Chondrocyte (in vitro differentiated cells): ENCODE data around the gene BPIFA1. TPM values are rescaled to one million over a fixed set of nuclear protein-coding genes. Genes with fewer than 3 reads are reported as not detected.

Source experiments
- DNase-seq: peaks from one replicate; pipeline ENCODE4 v3.0.0; 2021; ENCODE audit warnings: mixed read lengths, low spot score
- H3K27ac Mint-ChIP-seq: one replicate; pipeline ENCODE4 v1.8.0; 2021; ENCODE audit warnings: mild to moderate bottlenecking, moderate library complexity, mixed read lengths; ENCODE audit not compliant: unreplicated experiment
- H3K27me3 Mint-ChIP-seq: 2 replicates; pipeline ENCODE4 v1.8.0; 2021; ENCODE audit warnings: low read depth, mixed read lengths
- H3K36me3 Mint-ChIP-seq: 2 replicates; pipeline ENCODE4 v1.8.0; 2021; ENCODE audit warnings: low read depth, mixed read lengths
- H3K4me1 Mint-ChIP-seq: 2 replicates; pipeline ENCODE4 v1.8.0; 2021; ENCODE audit warnings: low read depth, mild to moderate bottlenecking, mixed read lengths
- H3K4me3 Mint-ChIP-seq: one replicate; pipeline ENCODE4 v1.8.0; 2021; ENCODE audit warnings: mild to moderate bottlenecking, moderate library complexity, mixed read lengths; ENCODE audit not compliant: unreplicated experiment
- H3K9me3 Mint-ChIP-seq: 2 replicates; pipeline ENCODE4 v1.8.0; 2021; ENCODE audit warnings: low read depth, mixed read lengths
- CTCF ChIP-seq: fragments of 200-600 bp; sonication (generic); IDR thresholded peaks from 2 replicates; pipeline ENCODE4 v1.5.0; 2021; ENCODE audit warnings: antibody characterized with exemption, mild to moderate bottlenecking, moderate library complexity
- total RNA-seq: library from RNA; stranded (reverse); gene quantifications from 3 replicates; pipeline ENCODE4 v1.2.1, GENCODE V29; 2021

BPIFA1 gene
- total RNA-seq, 1 donor from 2014 or later: not detected

DNA sequence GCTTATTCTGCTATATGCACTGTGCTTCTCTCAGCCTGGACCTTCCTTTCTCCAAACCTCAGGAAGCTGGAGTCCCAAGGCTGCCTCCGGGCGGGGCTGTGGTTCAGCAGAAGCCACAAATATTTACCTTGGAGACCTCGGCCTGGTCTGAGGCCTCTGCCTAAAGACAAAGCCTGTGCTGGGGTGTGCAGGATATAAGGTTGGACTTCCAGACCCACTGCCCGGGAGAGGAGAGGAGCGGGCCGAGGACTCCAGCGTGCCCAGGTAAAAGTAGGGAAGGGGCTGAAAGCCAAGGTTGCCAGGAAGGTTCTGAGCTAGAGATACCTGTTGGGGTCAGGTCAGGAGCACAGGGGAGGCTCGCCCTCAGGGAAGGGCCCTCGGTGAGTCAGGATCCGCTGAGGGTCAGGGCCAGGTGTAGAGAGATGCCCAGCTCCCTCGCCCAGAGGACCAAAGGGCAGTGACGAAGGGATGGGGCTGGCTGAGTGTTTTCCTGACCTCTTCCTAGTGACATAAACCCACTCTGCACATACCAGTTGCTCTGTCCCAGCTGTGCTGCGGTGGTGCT lies 47.3 kb downstream of the BPIFA1 start, which contains the start of gene BPIFB1:
TSS of gene BPIFB1 (plus strand) at position 224 of the 565 bp plus-strand sequence. CDS start 2,860 bp downstream, outside the sequence.
- H3K36me3 Mint-ChIP-seq: no peaks in the 10 kb centered on the region
- H3K4me1 Mint-ChIP-seq: no peaks in the 10 kb centered on the region
- DNase-seq: no peak
- no peak within 1 kb of the TSS for H3K4me3 Mint-ChIP-seq
- H3K27me3 Mint-ChIP-seq: peaks cover 76% of the 10 kb centered on the region
- no peaks in the 10 kb centered on the region for H3K9me3 Mint-ChIP-seq
- H3K27ac Mint-ChIP-seq: no peak within 1 kb of the TSS
- no peak for TF ChIP-seq CTCF

DNA sequence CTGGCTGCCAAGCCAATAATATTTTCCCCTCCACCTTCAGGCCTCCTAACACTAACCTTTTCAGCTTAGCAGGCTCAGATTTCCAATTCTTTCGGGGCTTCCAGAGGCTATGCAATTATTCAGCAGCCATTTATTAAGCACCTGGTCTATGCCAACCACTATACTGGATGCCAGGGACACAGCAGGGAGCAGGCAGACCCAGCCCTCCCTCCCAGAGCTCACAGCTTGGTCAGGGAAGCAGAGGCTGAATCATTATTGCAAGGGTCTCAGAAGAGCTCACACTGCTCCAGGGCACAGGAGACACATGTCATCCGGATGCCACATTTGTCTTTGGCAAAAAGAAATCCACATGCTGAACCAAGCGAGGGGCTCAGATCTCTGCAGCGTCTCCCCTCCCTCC lies 48.5 kb downstream of the BPIFA1 start:
- Mint-ChIP-seq H3K27ac (no peak overlapping the region), H3K27me3 (peaks cover 75% of the 10 kb centered on the region), H3K9me3 (no peaks in the 10 kb centered on the region), H3K4me1 (no peaks in the 10 kb centered on the region), H3K4me3 (no peak overlapping the region), H3K36me3 (no peaks in the 10 kb centered on the region)
- no peak for DNase-seq
- TF ChIP-seq CTCF: no peak

GRCh38 chr20:33284937-33285336 lies 49.1 kb downstream of the BPIFA1 start:
- Mint-ChIP-seq H3K4me3 (no peak overlapping the region), H3K27ac (no peak overlapping the region), H3K27me3 (peaks cover 72% of the 10 kb centered on the region), H3K9me3 (no peaks in the 10 kb centered on the region), H3K36me3 (no peaks in the 10 kb centered on the region), H3K4me1 (no peaks in the 10 kb centered on the region)
- no peak for DNase-seq
- TF ChIP-seq CTCF: no peak

DNA sequence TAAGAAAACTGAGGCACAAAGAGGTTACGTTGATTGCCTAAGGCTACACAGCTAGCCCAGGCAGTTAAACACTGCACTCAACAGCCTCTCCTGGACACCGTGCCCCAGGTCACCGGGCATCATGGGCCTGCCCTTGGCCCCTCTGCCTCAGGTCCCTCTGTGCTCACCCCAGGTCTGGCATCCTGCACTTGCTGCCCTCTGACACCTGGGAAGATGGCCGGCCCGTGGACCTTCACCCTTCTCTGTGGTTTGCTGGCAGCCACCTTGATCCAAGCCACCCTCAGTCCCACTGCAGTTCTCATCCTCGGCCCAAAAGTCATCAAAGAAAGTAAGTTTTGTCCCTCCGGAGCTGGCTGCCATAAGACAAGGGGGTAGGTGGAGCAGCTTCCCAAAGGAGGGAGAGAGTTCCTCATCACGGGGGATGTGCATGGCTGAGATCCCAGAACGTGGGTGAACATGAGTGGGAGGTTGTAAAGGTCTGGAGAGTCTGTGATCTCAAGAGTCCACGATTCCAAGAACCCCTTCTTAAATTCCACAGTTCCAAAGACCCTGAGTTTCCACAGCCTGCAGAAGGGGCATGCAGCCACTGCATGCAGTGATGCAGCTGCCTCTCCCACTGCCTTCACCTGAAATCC lies 50.2 kb downstream of the BPIFA1 start:
- TF ChIP-seq CTCF: no peak
- no peaks in the 10 kb centered on the region for H3K9me3 Mint-ChIP-seq
- no peak for DNase-seq
- peaks cover 74% of the 10 kb centered on the region for H3K27me3 Mint-ChIP-seq
- H3K27ac Mint-ChIP-seq: no peak overlapping the region
- H3K36me3 Mint-ChIP-seq: no peaks in the 10 kb centered on the region
- H3K4me3 Mint-ChIP-seq: no peak overlapping the region
- no peaks in the 10 kb centered on the region for H3K4me1 Mint-ChIP-seq

GRCh38 chr20:33287884-33288283 lies 52.1 kb downstream of the BPIFA1 start:
- Mint-ChIP-seq H3K4me3 (no peak overlapping the region), H3K27me3 (peaks cover 80% of the 10 kb centered on the region)
- no peak for TF ChIP-seq CTCF

More at GRCh38 chr20:33287884-33288283, 52.1 kb downstream of the BPIFA1 start:
- Mint-ChIP-seq H3K9me3 (no peaks in the 10 kb centered on the region), H3K36me3 (no peaks in the 10 kb centered on the region), H3K27ac (no peak overlapping the region), H3K4me1 (no peaks in the 10 kb centered on the region)
- DNase-seq: no peak
